GM12878 (cell line): Measurements from ENCODE around the gene LIMCH1. TPM values are rescaled to one million over a fixed set of nuclear protein-coding genes. Genes with fewer than 3 reads are reported as not detected.

Source experiments
- ATAC-seq: fragments of 200-7000 bp; cut with Tn5 transposase; 3 replicates; pipeline ENCODE4 v1.9.1; 2020; ENCODE audit warnings: mild to moderate bottlenecking, moderate library complexity
- BruUV-seq: library from RNA; stranded (reverse); fragments of 400-500 nt; replicated peaks from 2 replicates; lab custom pipeline; 2021; lab: Mats Ljungman, UMichigan
- CTCF ChIA-PET: fragments of 300-600 bp; sonication (Branson Sonifier 250); formaldehyde crosslinking; extraction: SDS; loops from one replicate; lab custom pipeline; 2021; ENCODE audit warnings: inconsistent platforms; lab: Yijun Ruan, JAX
- POLR2A ChIA-PET: fragments of 350-600 bp; formaldehyde crosslinking; extraction: SDS; loops from one replicate; lab custom pipeline; 2021; ENCODE audit warnings: inconsistent platforms; lab: Charles Lee
- RAD21 ChIA-PET: fragments of 300-600 bp; sonication (Branson Sonifier 250); formaldehyde crosslinking; loops from one replicate; lab custom pipeline; 2023; ENCODE audit warnings: antibody characterized with exemption; ENCODE audit not compliant: unreplicated experiment; lab: Charles Lee
- SMC1A ChIA-PET: fragments of 300-600 bp; sonication (Branson Sonifier 250); formaldehyde crosslinking; loops from one replicate; lab custom pipeline; 2023; ENCODE audit not compliant: unreplicated experiment, uncharacterized antibody; lab: Charles Lee
- DNase-seq: peaks from one replicate; pipeline ENCODE4 v3.0.0-alpha.2; 2011; ENCODE audit warnings: low read depth, low spot score
- FAIRE-seq: peaks from 3 replicates; lab custom pipeline; 2011; peaks lifted over from hg19 to GRCh38; lab: Jason Lieb, UNC
- H2AFZ ChIP-seq: 2 replicates; pipeline ENCODE4 v1.6.0; 2011; ENCODE audit warnings: low read depth, low read length, control low read depth; ENCODE audit not compliant: control insufficient read depth
- H3K27ac ChIP-seq: 2 replicates; pipeline ENCODE4 v1.5.1; 2011; ENCODE audit warnings: control low read depth; ENCODE audit not compliant: control insufficient read depth, insufficient read depth
- H3K27me3 ChIP-seq, 2 experiments: replicated peaks in 1 of 2; 2 replicates each; pipeline versions ENCODE4 v1.6.0 to v1.6.1; 2011; ENCODE audit warnings: low read length in 1 of 2; ENCODE audit not compliant: control insufficient read depth in 2 of 2, insufficient read depth in 2 of 2
- H3K36me3 ChIP-seq, 2 experiments: 2 replicates each; pipeline ENCODE4 v1.5.1; 2011; ENCODE audit warnings: low read length in 1 of 2; ENCODE audit not compliant: control insufficient read depth in 2 of 2, insufficient read depth in 2 of 2
- H3K4me1 ChIP-seq: 2 replicates; pipeline ENCODE4 v1.6.1; 2011; ENCODE audit warnings: mild to moderate bottlenecking, low read length, moderate library complexity, mixed read lengths; ENCODE audit not compliant: control insufficient read depth, insufficient read depth
- H3K4me2 ChIP-seq: 2 replicates; pipeline ENCODE4 v1.6.0; 2011; ENCODE audit warnings: control low read depth; ENCODE audit not compliant: control insufficient read depth, insufficient read depth
- H3K4me3 ChIP-seq: fragments of 200-600 bp; sonication (generic); 2 replicates; pipeline ENCODE4 v1.5.1; 2016
- H3K79me2 ChIP-seq: 2 replicates; pipeline ENCODE4 v1.6.0; 2011; ENCODE audit warnings: low read length; ENCODE audit not compliant: control insufficient read depth, insufficient read depth
- H3K9ac ChIP-seq: 2 replicates; pipeline ENCODE4 v1.8.0; 2011; ENCODE audit warnings: low read length, control low read depth, mixed read lengths; ENCODE audit not compliant: control insufficient read depth, insufficient read depth
- H3K9me3 ChIP-seq: replicated peaks from 3 replicates; pipeline ENCODE4 v1.5.1; 2011; ENCODE audit warnings: mild to moderate bottlenecking, low read length; ENCODE audit not compliant: control insufficient read depth, insufficient read depth
- H4K20me1 ChIP-seq: 2 replicates; pipeline ENCODE4 v1.6.0; 2011; ENCODE audit not compliant: control insufficient read depth, insufficient read depth
- CBFB ChIP-seq: IDR thresholded peaks from 2 replicates; pipeline ENCODE4 v1.6.1; 2016; ENCODE audit warnings: antibody characterized with exemption, low read depth
- CBX3 ChIP-seq: fragments of 200-600 bp; sonication (generic); IDR thresholded peaks from 2 replicates; pipeline ENCODE4 v1.6.1; 2016; ENCODE audit warnings: low read depth, borderline replicate concordance
- CTCF ChIP-seq, 3 experiments: IDR thresholded peaks in 2 of 3; conservative IDR thresholded peaks in 1 of 3; 2 replicates each; pipeline ENCODE4 v1.5.1; 2011; ENCODE audit warnings: low read depth in 3 of 3, low read length in 3 of 3, mild to moderate bottlenecking in 3 of 3, control low read depth in 2 of 3, moderate library complexity in 2 of 3, inconsistent platforms in 1 of 3, mixed read lengths in 1 of 3; ENCODE audit not compliant: control insufficient read depth in 2 of 3, insufficient read depth in 1 of 3; ENCODE audit errors: extremely low read depth in 1 of 3
- CUX1 ChIP-seq: IDR thresholded peaks from 2 replicates; pipeline ENCODE4 v1.6.1; 2012; ENCODE audit warnings: improper control_type of control experiment, low read depth, low read length; ENCODE audit not compliant: insufficient replicate concordance
- FOXM1 ChIP-seq: IDR thresholded peaks from 2 replicates; pipeline ENCODE4 v1.6.1; 2012; ENCODE audit warnings: low read depth, mild to moderate bottlenecking, inconsistent platforms, low read length, moderate library complexity
- HDGF ChIP-seq: fragments of 450-650 bp; IDR thresholded peaks from 2 replicates; pipeline ENCODE4 v1.6.1; 2016; ENCODE audit warnings: antibody characterized with exemption
- IKZF1 ChIP-seq: fragments of 450-650 bp; conservative IDR thresholded peaks from 2 replicates; pipeline ENCODE4 v1.6.1; 2017; ENCODE audit warnings: antibody characterized with exemption, mild to moderate bottlenecking
- NFIC ChIP-seq: IDR thresholded peaks from 2 replicates; pipeline ENCODE4 v1.6.1; 2012; ENCODE audit warnings: low read depth, mild to moderate bottlenecking, inconsistent platforms, low read length, moderate library complexity
- PKNOX1 ChIP-seq: fragments of 450-650 bp; IDR thresholded peaks from 2 replicates; pipeline ENCODE4 v1.6.1; 2016; ENCODE audit warnings: mild to moderate bottlenecking
- SMARCA5 ChIP-seq: fragments of 450-650 bp; IDR thresholded peaks from 2 replicates; pipeline ENCODE4 v1.6.1; 2017; ENCODE audit warnings: mild to moderate bottlenecking
- SRF ChIP-seq, 2 experiments: IDR thresholded peaks; 2 replicates each; pipeline ENCODE4 v1.6.1; 2011; ENCODE audit warnings: low read depth in 2 of 2, low read length in 2 of 2, mild to moderate bottlenecking in 1 of 2, moderate library complexity in 1 of 2
- YBX1 ChIP-seq: fragments of 450-650 bp; IDR thresholded peaks from 2 replicates; pipeline ENCODE4 v1.6.1; 2016; ENCODE audit warnings: antibody characterized with exemption
- WGBS: methylation state at CpG from one replicate; pipeline ENCODE4 v1.1.6; 2016; ENCODE audit warnings: low lambda C conversion rate; ENCODE audit not compliant: insufficient replicate concordance, insufficient coverage; ENCODE audit errors: missing lambda C conversion rate; 5-methylcytosine and 5-hydroxymethylcytosine counted together
- in situ Hi-C: fragments of 300-500 bp; cut with MboI; formaldehyde crosslinking; loops from 9 replicates; pipeline ENCODE4 v1.14.3; 2018; ENCODE audit warnings: mixed read lengths
- intact Hi-C: fragments of 100-400 bp; cut with micrococcal nuclease; formaldehyde crosslinking; loops from one replicate; pipeline ENCODE4 v1.14.2; 2022; ENCODE audit not compliant: unreplicated experiment
- polyA plus RNA-seq, 11 experiments: library from polyadenylated mRNA; depleted of rRNA in 4 of 11; unstranded in 6 of 11; stranded (reverse) in 5 of 11; fragments of >200 nt; fragmentation: Nextera tagmentation in 4 of 11; fragmentation: Illumina TruSeq in 1 of 11; extraction: Ambion mirVana in 4 of 11; extraction: Trizol in 1 of 11; gene quantifications; 1 replicate in 1 of 11; 2 replicates in 10 of 11; pipeline versions ENCODE4 v1.2.1 to v1.2.3, GENCODE V29; 2011 to 2016; ENCODE audit warnings: inconsistent platforms in 2 of 11, missing spikeins in 2 of 11, low read depth in 1 of 11
- total RNA-seq, 4 experiments: library from RNA; depleted of rRNA in 3 of 4; stranded (reverse); fragments of >200 nt in 3 of 4; fragmentation: Illumina TruSeq in 1 of 4; extraction: Trizol in 1 of 4; gene quantifications; 2 replicates each; pipeline versions ENCODE4 v1.2.1 to v1.2.3, GENCODE V29; 2013 to 2021

LIMCH1 gene
- total and polyA plus RNA-seq, 10 of the 15 experiments (the other 5 are each of a cell fraction or from before 2014, with no cell fraction given), result 0.07 to 0.15 TPM; not detected in 8

GRCh38 chr4:41611124-41611838, 73.3 kb downstream of the LIMCH1 start:
- DNase-seq, result no peak
- ATAC-seq, result no peak
- Histone ChIP-seq H3K27ac (no peak overlapping the region), H3K9ac (no peak overlapping the region), H3K27me3 (no peaks in the 10 kb centered on the region; a peak in 1 of 4 replicates), H3K4me1 (no peaks in the 10 kb centered on the region), H3K4me3 (no peak overlapping the region), H3K36me3 (no peaks in the 10 kb centered on the region), H2AFZ (no peak overlapping the region), H4K20me1 (no peaks in the 10 kb centered on the region), H3K9me3 (no peaks in the 10 kb centered on the region), H3K4me2 (no peak overlapping the region), H3K79me2 (no peaks in the 10 kb centered on the region)
- no peak for FAIRE-seq
- 0% methylated on average over 1 of the region's 1 CpG for WGBS
- ChIA-PET RAD21 (no interaction called here), CTCF (no interaction called here), SMC1A (interaction anchor here (1.3 kb wide), 2 partner anchors 15 to 25 kb away, joined by 3 read pairs; no protein-coding TSS in a partner anchor), POLR2A (interaction anchor here (0.5 kb wide), 1 partner anchor 52 kb away, joined by 5 read pairs; no protein-coding TSS in a partner anchor)
- BruUV-seq, result no TSS peak
- intact Hi-C loops (no loop called here), in situ Hi-C loops (no loop called here)
- TF ChIP-seq SRF (IDR thresholded peaks at IDR 0.05; ENCODE audit: low read depth in 2 of 2, low read length in 2 of 2), result no peak
- no peak for TF ChIP-seq CTCF (IDR thresholded peaks at IDR 0.05 in 2 of 3, conservative IDR thresholded peaks at IDR 0.05 in 1 of 3; ENCODE audit: control insufficient read depth in 2 of 3, extremely low read depth in 1 of 3, insufficient read depth in 1 of 3, low read depth in 3 of 3, low read length in 3 of 3)
- TF ChIP-seq IKZF1, result no peak
- no peak for TF ChIP-seq CUX1
- TF ChIP-seq HDGF, result no peak
- TF ChIP-seq FOXM1, result no peak
- TF ChIP-seq CBX3, result no peak
- TF ChIP-seq CBFB, result no peak
- TF ChIP-seq PKNOX1, result no peak
- no peak for TF ChIP-seq SMARCA5
- no peak for TF ChIP-seq NFIC
- no peak for TF ChIP-seq YBX1
